Neuronal stem cell (in vitro differentiated cells): ENCODE results near the gene CDH23.
A peak's percentile ranks its signal among the peaks of the same experiment; 100 is the strongest.

Source experiments
- DNase-seq: peaks from one replicate; pipeline ENCODE4 v3.0.0-alpha.2; 2013; ENCODE audit warnings: low spot score
- H2AFZ ChIP-seq: one replicate; pipeline ENCODE4 v1.6.1; 2013; ENCODE audit warnings: mild to moderate bottlenecking, low read length, inconsistent platforms
- H2AK5ac ChIP-seq: 2 replicates; pipeline ENCODE4 v1.6.1; 2013; ENCODE audit warnings: low read depth, mild to moderate bottlenecking, inconsistent platforms, low read length, moderate library complexity, mixed read lengths
- H2BK120ac ChIP-seq: 2 replicates; pipeline ENCODE4 v1.6.1; 2013; ENCODE audit warnings: low read depth, mild to moderate bottlenecking, inconsistent platforms, low read length, moderate library complexity, mixed read lengths
- H2BK12ac ChIP-seq: one replicate; pipeline ENCODE4 v1.6.1; 2013; ENCODE audit warnings: low read length, inconsistent platforms
- H2BK15ac ChIP-seq: 2 replicates; pipeline ENCODE4 v1.6.1; 2013; ENCODE audit warnings: mild to moderate bottlenecking, low read length, inconsistent platforms, mixed read lengths
- H2BK5ac ChIP-seq: one replicate; pipeline ENCODE4 v1.6.1; 2013; ENCODE audit warnings: inconsistent platforms, mild to moderate bottlenecking, low read length, moderate library complexity
- H3K14ac ChIP-seq: one replicate; pipeline ENCODE4 v1.6.1; 2013; ENCODE audit warnings: low read length, inconsistent platforms
- H3K18ac ChIP-seq: 2 replicates; pipeline ENCODE4 v1.6.1; 2013; ENCODE audit warnings: low read length, inconsistent platforms
- H3K23ac ChIP-seq: 2 replicates; pipeline ENCODE4 v1.6.1; 2013; ENCODE audit warnings: low read depth, mild to moderate bottlenecking, mixed read lengths, low read length, inconsistent platforms; ENCODE audit not compliant: poor library complexity
- H3K27ac ChIP-seq: replicated peaks from 3 replicates; pipeline ENCODE4 v1.5.1; 2013; ENCODE audit warnings: low read length, inconsistent platforms
- H3K27me3 ChIP-seq, 3 experiments: 2 replicates each; pipeline ENCODE4 v1.6.1; 2013; ENCODE audit warnings: low read length in 3 of 3, mild to moderate bottlenecking in 2 of 3, inconsistent platforms in 1 of 3, low read depth in 1 of 3, mixed read lengths in 1 of 3, moderate library complexity in 1 of 3; ENCODE audit not compliant: control insufficient read depth in 3 of 3, insufficient read depth in 3 of 3
- H3K36me3 ChIP-seq, 2 donors: replicated peaks in 1 of 2; 2 replicates each; pipeline ENCODE4 v1.6.1; 2013; ENCODE audit warnings: low read length in 2 of 2; ENCODE audit not compliant: control insufficient read depth in 2 of 2, insufficient read depth in 2 of 2
- H3K4ac ChIP-seq: 2 replicates; pipeline ENCODE4 v1.6.1; 2013; ENCODE audit warnings: inconsistent platforms, mild to moderate bottlenecking, low read length, moderate library complexity
- H3K4me1 ChIP-seq, 2 donors: 1 replicate in 1 of 2; 2 replicates in 1 of 2; pipeline ENCODE4 v1.6.1; 2013; ENCODE audit warnings: low read length in 2 of 2, low read depth in 1 of 2; ENCODE audit not compliant: control insufficient read depth in 2 of 2, insufficient read depth in 1 of 2
- H3K4me2 ChIP-seq: one replicate; pipeline ENCODE4 v1.6.1; 2013; ENCODE audit warnings: mild to moderate bottlenecking, low read length, inconsistent platforms; ENCODE audit not compliant: insufficient read depth, poor library complexity, severe bottlenecking
- H3K4me3 ChIP-seq, 2 donors: 2 replicates each; pipeline ENCODE4 v1.5.1; 2013; ENCODE audit warnings: low read length in 2 of 2, mild to moderate bottlenecking in 2 of 2, inconsistent platforms in 1 of 2, moderate library complexity in 1 of 2
- H3K79me1 ChIP-seq: one replicate; pipeline ENCODE4 v1.6.1; 2013; ENCODE audit warnings: low read depth, mild to moderate bottlenecking, inconsistent platforms, low read length, moderate library complexity
- H3K9ac ChIP-seq: one replicate; pipeline ENCODE4 v1.6.1; 2013; ENCODE audit warnings: mild to moderate bottlenecking, low read depth, low read length, inconsistent platforms; ENCODE audit not compliant: poor library complexity
- H3K9me3 ChIP-seq, 2 donors: replicated peaks in 1 of 2; 2 replicates each; pipeline versions ENCODE3 to v1.6.1; 2013; ENCODE audit warnings: low read length in 2 of 2, mild to moderate bottlenecking in 2 of 2, inconsistent platforms in 1 of 2, low read depth in 1 of 2, mixed read lengths in 1 of 2, moderate library complexity in 1 of 2; ENCODE audit not compliant: control insufficient read depth in 2 of 2, insufficient read depth in 1 of 2
- H4K8ac ChIP-seq: one replicate; pipeline ENCODE4 v1.6.1; 2013; ENCODE audit warnings: low read depth, mild to moderate bottlenecking, inconsistent platforms, low read length, moderate library complexity
- H4K91ac ChIP-seq: one replicate; pipeline ENCODE4 v1.6.1; 2013; ENCODE audit warnings: low read length, low read depth, mild to moderate bottlenecking, inconsistent platforms; ENCODE audit not compliant: poor library complexity
- WGBS, 2 donors: extraction: QIAGEN DNeasy Blood & Tissue Kit; methylation state at CpG; one replicate each; pipeline ENCODE4 v1.1.7; 2013; ENCODE audit warnings: missing lambda C conversion rate in 2 of 2, mixed read lengths in 1 of 2; ENCODE audit not compliant: insufficient read length in 2 of 2, insufficient replicate concordance in 1 of 2; ENCODE audit errors: extremely low coverage in 2 of 2; 5-methylcytosine and 5-hydroxymethylcytosine counted together

The CDH23 gene

GRCh38 chr10:71363936-71364335 lies 32.8 kb upstream of the CDH23 start:
- Histone ChIP-seq H3K27me3 (no peaks in the 10 kb centered on the region), H3K27ac (no peak overlapping the region), H3K9ac (no peak overlapping the region), H3K14ac (peak overlapping the region; percentile 59), H3K4ac (no peak overlapping the region), H4K8ac (no peak overlapping the region), H2AK5ac (no peak overlapping the region), H2BK5ac (no peak overlapping the region), H3K18ac (no peak overlapping the region), H3K79me1 (no peaks in the 10 kb centered on the region), H2BK120ac (no peak overlapping the region), H3K36me3 (no peaks in the 10 kb centered on the region), H3K23ac (no peak overlapping the region), H3K9me3 (no peaks in the 10 kb centered on the region), H4K91ac (no peak overlapping the region), H2AFZ (no peak overlapping the region), H3K4me1 (peaks cover 0 to 1% of the 10 kb centered on the region in 2 donors), H2BK12ac (no peak overlapping the region), H3K4me3 (no peak overlapping the region), H3K4me2 (no peak overlapping the region), H2BK15ac (no peak overlapping the region)
- no peak for DNase-seq

- H3K36me3 ChIP-seq: no peaks in the 10 kb centered on the region
- H3K23ac ChIP-seq: no peak overlapping the region
- no peak overlapping the region for H3K9ac ChIP-seq
- no peak overlapping the region for H3K4ac ChIP-seq
- no peaks in the 10 kb centered on the region for H3K79me1 ChIP-seq
- no peak overlapping the region for H2BK15ac ChIP-seq
- no peak overlapping the region for H2AK5ac ChIP-seq
- H3K4me2 ChIP-seq: no peak overlapping the region
- H3K4me3 ChIP-seq: no peak overlapping the region
- no peak overlapping the region for H4K8ac ChIP-seq
- H3K4me1 ChIP-seq: peaks cover 0 to 1% of the 10 kb centered on the region in 2 donors
- H2AFZ ChIP-seq: no peak overlapping the region
- no peak overlapping the region for H2BK5ac ChIP-seq
- H3K9me3 ChIP-seq: no peaks in the 10 kb centered on the region
- H3K27me3 ChIP-seq: peaks cover 0 to 5% (median 0%) of the 10 kb centered on the region in 3 experiments
- WGBS, 2 donors: no CpG with 5 or more reads among the region's 6 CpGs
- H3K14ac ChIP-seq: peak overlapping the region; percentile 10
- H2BK120ac ChIP-seq: no peak overlapping the region
- H2BK12ac ChIP-seq: no peak overlapping the region
- no peak overlapping the region for H3K27ac ChIP-seq
- DNase-seq: no peak
- H4K91ac ChIP-seq: no peak overlapping the region
- H3K18ac ChIP-seq: no peak overlapping the region
Measured at GRCh38 chr10:71365366-71365765, 31.4 kb upstream of the CDH23 start.

- Histone ChIP-seq H3K4me2 (no peak overlapping the region), H2BK5ac (no peak overlapping the region), H3K4me3 (peak overlapping the region in 1 of 2 donors; percentile 36), H3K14ac (no peak overlapping the region), H3K9me3 (no peaks in the 10 kb centered on the region), H3K27me3 (peaks cover 0 to 7% (median 0%) of the 10 kb centered on the region in 3 experiments), H3K4me1 (peaks cover 0 to 1% of the 10 kb centered on the region in 2 donors), H3K18ac (no peak overlapping the region), H3K4ac (no peak overlapping the region), H3K27ac (no peak overlapping the region), H4K91ac (no peak overlapping the region), H2BK15ac (no peak overlapping the region), H4K8ac (no peak overlapping the region), H2AFZ (no peak overlapping the region), H3K9ac (no peak overlapping the region), H3K36me3 (no peaks in the 10 kb centered on the region), H2BK120ac (no peak overlapping the region), H2BK12ac (no peak overlapping the region), H2AK5ac (no peak overlapping the region), H3K79me1 (no peaks in the 10 kb centered on the region), H3K23ac (no peak overlapping the region)
- WGBS, 2 donors: no CpG with 5 or more reads among the region's 8 CpGs
- no peak for DNase-seq
Measured at GRCh38 chr10:71366690-71367089, 30.0 kb upstream of the CDH23 start.

- no peak overlapping the region for H2BK15ac ChIP-seq
- no peak overlapping the region for H3K4ac ChIP-seq
- no peak overlapping the region for H3K18ac ChIP-seq
- H3K27ac ChIP-seq: no peak overlapping the region
- H3K79me1 ChIP-seq: no peaks in the 10 kb centered on the region
- no peak overlapping the region for H2BK120ac ChIP-seq
- no peaks in the 10 kb centered on the region for H3K36me3 ChIP-seq
- no peak overlapping the region for H3K23ac ChIP-seq
- H3K14ac ChIP-seq: no peak overlapping the region
- no peak overlapping the region for H3K4me2 ChIP-seq
- H2AK5ac ChIP-seq: no peak overlapping the region
- WGBS, 2 donors: no CpG with 5 or more reads among the region's 2 CpGs
- H2AFZ ChIP-seq: no peak overlapping the region
- H4K91ac ChIP-seq: no peak overlapping the region
- no peak overlapping the region for H4K8ac ChIP-seq
- no peaks in the 10 kb centered on the region for H3K9me3 ChIP-seq
- no peak for DNase-seq
- no peak overlapping the region for H3K4me3 ChIP-seq
- no peak overlapping the region for H2BK12ac ChIP-seq
- H3K27me3 ChIP-seq: peaks cover 0 to 13% (median 0%) of the 10 kb centered on the region in 3 experiments
- H3K4me1 ChIP-seq: peaks cover 0 to 1% of the 10 kb centered on the region in 2 donors
- no peak overlapping the region for H3K9ac ChIP-seq
- no peak overlapping the region for H2BK5ac ChIP-seq
Measured at GRCh38 chr10:71367271-71367670, 29.4 kb upstream of the CDH23 start.
